HepG2 (cell line): Measurements from ENCODE around the gene PPP4R4. TPM values are rescaled to one million over a fixed set of nuclear protein-coding genes. Genes with fewer than 3 reads are reported as not detected.
A peak's percentile ranks its signal among the peaks of the same experiment; 100 is the strongest.

ENCODE experiments used
- CHD2 ChIP-seq: IDR thresholded peaks from 2 replicates; pipeline ENCODE4 v1.6.1; 2011; ENCODE audit warnings: low read depth, low read length, improper control_type of control experiment
- GFI1 ChIP-seq: sonication (generic); formaldehyde crosslinking; IDR thresholded peaks from 2 replicates; pipeline ENCODE4 v1.5.0; 2020; ENCODE audit warnings: missing genetic modification reagents, mild to moderate bottlenecking, borderline replicate concordance
- HNRNPH1 ChIP-seq: fragments of 200-400 bp; formaldehyde crosslinking; optimal IDR thresholded peaks from 2 replicates; pipeline ENCODE3; 2017; ENCODE audit warnings: mild to moderate bottlenecking, low read depth, low read length
- JUN ChIP-seq: sonication (generic); formaldehyde crosslinking; IDR thresholded peaks from 2 replicates; pipeline ENCODE4 v1.4.0; 2020; ENCODE audit warnings: mild to moderate bottlenecking, missing genetic modification reagents
- NBN ChIP-seq: fragments of 450-650 bp; conservative IDR thresholded peaks from 2 replicates; pipeline ENCODE4 v1.6.1; 2017
- NCOA1 ChIP-seq: sonication (generic); formaldehyde crosslinking; IDR thresholded peaks from 2 replicates; pipeline ENCODE4 v1.9.0; 2021; ENCODE audit warnings: missing genetic modification reagents
- PLSCR1 ChIP-seq: sonication (generic); formaldehyde crosslinking; IDR thresholded peaks from 2 replicates; pipeline ENCODE4 v1.5.0; 2020; ENCODE audit warnings: missing genetic modification reagents, mild to moderate bottlenecking, borderline replicate concordance
- PPARG ChIP-seq: conservative IDR thresholded peaks from 2 replicates; pipeline ENCODE4 v1.6.1; 2016; ENCODE audit warnings: missing biosample characterization, missing genetic modification reagents
- SAFB2 ChIP-seq: sonication (generic); formaldehyde crosslinking; IDR thresholded peaks from 2 replicates; pipeline ENCODE4 v1.5.1; 2020; ENCODE audit warnings: missing genetic modification reagents, low read depth, mild to moderate bottlenecking, borderline replicate concordance
- SMYD3 ChIP-seq: sonication (generic); formaldehyde crosslinking; IDR thresholded peaks from 2 replicates; pipeline ENCODE4 v1.8.1; 2023; ENCODE audit warnings: mild to moderate bottlenecking, missing genetic modification reagents
- SNAPC5 ChIP-seq: sonication (generic); formaldehyde crosslinking; IDR thresholded peaks from 2 replicates; pipeline ENCODE4 v1.8.1; 2023; ENCODE audit warnings: mild to moderate bottlenecking, missing genetic modification reagents, borderline replicate concordance
- ZBTB34 ChIP-seq: sonication (generic); formaldehyde crosslinking; IDR thresholded peaks from 2 replicates; pipeline ENCODE4 v1.8.0; 2022; ENCODE audit warnings: mild to moderate bottlenecking, missing genetic modification reagents
- ZFP37 ChIP-seq: sonication (generic); formaldehyde crosslinking; IDR thresholded peaks from 2 replicates; pipeline ENCODE4 v1.4.0; 2020; ENCODE audit warnings: missing genetic modification reagents, borderline replicate concordance
- ZFP41 ChIP-seq: sonication (generic); formaldehyde crosslinking; IDR thresholded peaks from 2 replicates; pipeline ENCODE4 v1.4.0; 2020; ENCODE audit warnings: mild to moderate bottlenecking, missing genetic modification reagents, borderline replicate concordance
- ZNF224 ChIP-seq: sonication (generic); formaldehyde crosslinking; IDR thresholded peaks from 2 replicates; pipeline ENCODE4 v1.5.0; 2020; ENCODE audit warnings: mild to moderate bottlenecking, missing genetic modification reagents
- ZNF383 ChIP-seq: sonication (generic); formaldehyde crosslinking; IDR thresholded peaks from 2 replicates; pipeline ENCODE4 v1.4.0; 2020; ENCODE audit warnings: missing genetic modification reagents, mild to moderate bottlenecking, borderline replicate concordance
- polyA plus RNA-seq, 8 experiments: library from polyadenylated mRNA; depleted of rRNA in 3 of 8; stranded (reverse) in 7 of 8; unstranded in 1 of 8; fragments of >200 nt; fragmentation: Illumina TruSeq in 4 of 8; extraction: Trizol in 4 of 8; gene quantifications; 2 replicates each; pipeline versions ENCODE4 v1.2.1 to v1.2.3, GENCODE V29; 2011 to 2016; ENCODE audit warnings: low read depth in 4 of 8, missing spikeins in 1 of 8, mixed read lengths in 1 of 8; ENCODE audit not compliant: insufficient read depth in 1 of 8
- total RNA-seq, 5 experiments: library from RNA; depleted of rRNA; stranded (reverse); fragments of >200 nt; fragmentation: Illumina TruSeq; extraction: Trizol; gene quantifications; 2 replicates each; pipeline ENCODE4 v1.2.3, GENCODE V29; 2016; ENCODE audit warnings: low read depth in 1 of 5
- TF ChIP-seq, protein P1 (sequence below): sonication (generic); formaldehyde crosslinking; IDR thresholded peaks from 2 replicates; pipeline ENCODE4 v1.4.0; 2020; ENCODE audit warnings: missing genetic modification reagents, low read depth, mild to moderate bottlenecking, borderline replicate concordance

The PPP4R4 gene
- total and polyA plus RNA-seq, 2 of the 13 experiments (the other 11 are each of a cell fraction or from before 2014, with no cell fraction given) = 9.5 to 19.8 TPM

DNA sequence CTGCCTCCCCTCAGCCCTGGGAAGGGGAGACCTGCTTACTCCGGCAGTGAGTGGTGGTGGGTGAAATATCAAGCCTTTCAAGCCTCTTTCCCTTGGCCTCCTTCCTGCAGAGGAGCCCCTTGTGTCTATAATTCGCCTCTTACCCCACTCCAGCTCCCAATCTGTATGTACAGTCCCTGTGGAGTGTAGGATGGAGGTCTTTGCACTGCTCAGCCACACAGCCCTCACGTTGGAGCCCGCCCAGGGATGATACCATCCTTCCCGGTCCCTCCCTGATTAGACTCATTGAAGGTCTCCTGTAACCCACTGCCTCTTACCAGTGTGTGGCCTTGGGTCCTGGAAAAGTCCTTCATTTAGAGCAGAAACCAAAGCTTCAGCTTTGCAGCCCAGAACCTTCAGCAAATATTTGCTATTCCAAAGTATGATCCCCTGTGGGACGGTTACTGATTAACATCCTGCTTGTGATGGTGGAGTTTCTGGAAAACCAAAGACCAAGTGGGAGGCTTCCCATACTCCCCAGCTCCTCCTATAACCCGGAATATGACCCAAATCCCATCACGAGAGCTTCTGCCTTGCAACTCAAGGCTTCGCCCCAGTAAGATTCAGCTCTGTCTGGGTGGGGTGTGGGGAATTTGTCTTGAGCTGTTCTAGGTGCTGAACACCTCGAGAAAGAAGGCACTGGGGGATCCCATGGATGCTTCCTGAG, 118.9 kb downstream of the PPP4R4 start, which contains the start of gene SERPINA10 (continued):
- TF ChIP-seq ZBTB34 (0 out of 2 replicates have a peak, but pooled peaks have one; percentile 65), JUN (no peak), CHD2 (no peak), SNAPC5 (CRISPR knock-in tag) (no peak), NCOA1 (no peak), ZNF383 (CRISPR knock-in tag) (no peak; the same call in 1 of the 2 replicates), PPARG (CRISPR knock-in tag) (peak; percentile 87), ZNF224 (CRISPR knock-in tag) (peak; percentile 21; the same call in 1 of the 2 replicates), PLSCR1 (CRISPR knock-in tag) (no peak), SMYD3 (CRISPR knock-in tag) (peak; percentile 60; the same call in 1 of the 2 replicates), ZFP37 (CRISPR knock-in tag) (0 out of 2 replicates have a peak, but pooled peaks have one; percentile 69), GFI1 (CRISPR knock-in tag) (peak; percentile 87), NBN (no peak), ZFP41 (CRISPR knock-in tag) (no peak), HNRNPH1 (no peak), SAFB2 (CRISPR knock-in tag) (no peak)
- TF ChIP-seq, protein P1, sequence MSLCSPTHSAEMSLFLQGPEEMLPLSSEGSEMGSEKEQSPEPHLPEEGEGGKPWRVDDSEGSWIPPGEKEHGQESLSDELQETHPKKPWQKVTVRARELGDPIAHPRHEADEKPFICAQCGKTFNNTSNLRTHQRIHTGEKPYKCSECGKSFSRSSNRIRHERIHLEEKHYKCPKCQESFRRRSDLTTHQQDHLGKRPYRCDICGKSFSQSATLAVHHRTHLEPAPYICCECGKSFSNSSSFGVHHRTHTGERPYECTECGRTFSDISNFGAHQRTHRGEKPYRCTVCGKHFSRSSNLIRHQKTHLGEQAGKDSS (CRISPR knock-in tag) = peak; percentile 84
